HCT116 (cell line): ENCODE measurements around the gene GGNBP2. TPM values are rescaled to one million over a fixed set of nuclear protein-coding genes. Genes with fewer than 3 reads are reported as not detected.

Source experiments
- ATAC-seq: fragments of 200-7000 bp; cut with Tn5 transposase; 2 replicates; pipeline ENCODE4 v1.9.1; 2020; ENCODE audit warnings: mild to moderate bottlenecking, moderate library complexity
- BruUV-seq: library from RNA; stranded (reverse); fragments of 400-500 nt; replicated peaks from 2 replicates; lab custom pipeline; 2021; lab: Mats Ljungman, UMichigan
- CTCF ChIA-PET: fragments of 300-600 bp; sonication (Branson Sonifier 250); formaldehyde crosslinking; loops from one replicate; lab custom pipeline; 2021; ENCODE audit warnings: antibody characterized with exemption; lab: Charles Lee
- POLR2A ChIA-PET: fragments of 300-600, 350-600 bp; sonication (Branson Sonifier 250); formaldehyde crosslinking; loops from one replicate; lab custom pipeline; 2021; ENCODE audit warnings: antibody characterized with exemption; lab: Charles Lee
- RAD21 ChIA-PET, 2 experiments: fragments of 300-600 bp; sonication (Branson Sonifier 250); formaldehyde crosslinking; loops; one replicate each; lab custom pipeline; 2023; ENCODE audit warnings: low total read pairs in 2 of 2; ENCODE audit not compliant: uncharacterized antibody in 2 of 2, unreplicated experiment in 2 of 2, low non-redundant PET in 1 of 2; lab: Charles Lee
- DNase-seq: peaks from one replicate; pipeline ENCODE4 v3.0.0-alpha.2; 2010; ENCODE audit warnings: low read depth, low spot score
- H2AFZ ChIP-seq: fragments of 200-600 bp; shearing (Covaris generic), sonication (generic); 2 replicates; pipeline ENCODE4 v1.6.1; 2017; ENCODE audit warnings: low read depth, mixed run types, mixed read lengths, antibody characterized with exemption, low read length; ENCODE audit not compliant: poor library complexity, severe bottlenecking
- H3K27ac ChIP-seq: 2 replicates; pipeline ENCODE4 v1.5.1; 2012; ENCODE audit warnings: low read depth, low read length
- H3K27me3 ChIP-seq: fragments of 200-600 bp; sonication (generic); 2 replicates; pipeline ENCODE4 v1.6.1; 2016; ENCODE audit warnings: mixed run types, low read length, mixed read lengths; ENCODE audit not compliant: insufficient read depth
- H3K36me3 ChIP-seq, 2 experiments: fragments of 200-500 bp in 1 of 2; fragments of 200-600 bp in 1 of 2; sonication (Bioruptor generic) in 1 of 2; sonication (generic) in 1 of 2; 2 replicates each; pipeline versions ENCODE4 v1.5.1 to v1.6.1; 2014 to 2016; ENCODE audit warnings: low read length in 2 of 2, inconsistent platforms in 1 of 2, mixed read lengths in 1 of 2, mixed run types in 1 of 2; ENCODE audit not compliant: insufficient read depth in 2 of 2, control insufficient read depth in 1 of 2
- H3K4me1 ChIP-seq, 2 experiments: fragments of 200-600 bp in 1 of 2; sonication (generic) in 1 of 2; 2 replicates each; pipeline versions ENCODE4 v1.5.1 to v1.6.1; 2012 to 2017; ENCODE audit warnings: low read length in 2 of 2, inconsistent platforms in 1 of 2, mild to moderate bottlenecking in 1 of 2, mixed read lengths in 1 of 2, mixed run types in 1 of 2, moderate library complexity in 1 of 2; ENCODE audit not compliant: insufficient read depth in 2 of 2, control insufficient read depth in 1 of 2
- H3K4me2 ChIP-seq: fragments of 200-600 bp; sonication (generic); 2 replicates; pipeline ENCODE4 v1.6.1; 2017; ENCODE audit warnings: mixed run types, low read length, mixed read lengths
- H3K4me3 ChIP-seq, 2 experiments: fragments of 200-600 bp in 1 of 2; sonication (generic) in 1 of 2; replicated peaks in 1 of 2; 2 replicates each; pipeline ENCODE4 v1.5.1; 2011 to 2016; ENCODE audit warnings: low read length in 2 of 2, control low read depth in 1 of 2, low read depth in 1 of 2, mild to moderate bottlenecking in 1 of 2, mixed read lengths in 1 of 2, mixed run types in 1 of 2
- H3K79me2 ChIP-seq: fragments of 200-600 bp; sonication (generic); 2 replicates; pipeline ENCODE4 v1.6.1; 2017; ENCODE audit warnings: mild to moderate bottlenecking, mixed run types, low read length, moderate library complexity, mixed read lengths; ENCODE audit not compliant: insufficient read depth
- H3K9ac ChIP-seq: fragments of 200-600 bp; sonication (generic); 2 replicates; pipeline ENCODE4 v1.6.1; 2016; ENCODE audit warnings: low read length, mixed read lengths
- H3K9me2 ChIP-seq: fragments of 200-600 bp; sonication (generic), shearing (Covaris generic); 2 replicates; pipeline ENCODE4 v1.6.1; 2017; ENCODE audit warnings: mixed run types, mild to moderate bottlenecking, moderate library complexity; ENCODE audit not compliant: insufficient read depth
- H3K9me3 ChIP-seq, 2 experiments: fragments of 200-500 bp in 1 of 2; fragments of 200-600 bp in 1 of 2; sonication (Bioruptor generic) in 1 of 2; sonication (generic) in 1 of 2; 2 replicates each; pipeline ENCODE4 v1.6.1; 2014 to 2017; ENCODE audit warnings: low read length in 2 of 2, mixed read lengths in 2 of 2, inconsistent platforms in 1 of 2, low read depth in 1 of 2, mild to moderate bottlenecking in 1 of 2, mixed run types in 1 of 2, moderate library complexity in 1 of 2; ENCODE audit not compliant: control insufficient read depth in 1 of 2, insufficient read depth in 1 of 2
- H4K20me1 ChIP-seq: fragments of 200-600 bp; sonication (generic), shearing (Covaris generic); 2 replicates; pipeline ENCODE4 v1.6.1; 2017; ENCODE audit warnings: mixed run types, mild to moderate bottlenecking, moderate library complexity; ENCODE audit not compliant: insufficient read depth
- CBX3 ChIP-seq: IDR thresholded peaks from 2 replicates; pipeline ENCODE4 v1.6.1; 2012; ENCODE audit warnings: low read depth
- CEBPB ChIP-seq: IDR thresholded peaks from 2 replicates; pipeline ENCODE4 v1.6.1; 2012; ENCODE audit warnings: low read depth
- EGR1 ChIP-seq: IDR thresholded peaks from 2 replicates; pipeline ENCODE4 v1.6.1; 2012; ENCODE audit warnings: low read depth
- ELF1 ChIP-seq: IDR thresholded peaks from 2 replicates; pipeline ENCODE4 v1.6.1; 2012; ENCODE audit warnings: low read depth, borderline replicate concordance
- EZH2 ChIP-seq: fragments of 200-600 bp; sonication (generic); IDR thresholded peaks from 2 replicates; pipeline ENCODE4 v1.6.1; 2017; ENCODE audit warnings: antibody characterized with exemption, mixed run types
- EZH2phosphoT487 ChIP-seq: fragments of 200-600 bp; IDR thresholded peaks from 2 replicates; pipeline ENCODE4 v1.6.1; 2018; ENCODE audit warnings: antibody characterized with exemption, borderline replicate concordance
- FOSL1 ChIP-seq: IDR thresholded peaks from 2 replicates; pipeline ENCODE4 v1.6.1; 2012; ENCODE audit warnings: low read depth
- JUND ChIP-seq: IDR thresholded peaks from 2 replicates; pipeline ENCODE4 v1.6.1; 2012
- POLR2A ChIP-seq: IDR thresholded peaks from 2 replicates; pipeline ENCODE4 v1.7.0; 2011; ENCODE audit warnings: borderline replicate concordance; ENCODE audit not compliant: insufficient read depth, insufficient read length; ENCODE audit errors: extremely low read depth
- POLR2AphosphoS5 ChIP-seq: IDR thresholded peaks from 2 replicates; pipeline ENCODE4 v1.6.1; 2011; ENCODE audit warnings: mild to moderate bottlenecking, low read depth, low read length, moderate library complexity
- RAD21 ChIP-seq: IDR thresholded peaks from 2 replicates; pipeline ENCODE4 v1.6.1; 2012; ENCODE audit warnings: low read depth, mild to moderate bottlenecking
- SIN3A ChIP-seq: IDR thresholded peaks from 2 replicates; pipeline ENCODE4 v1.6.1; 2012; ENCODE audit warnings: low read depth
- SP1 ChIP-seq: IDR thresholded peaks from 2 replicates; pipeline ENCODE4 v1.6.1; 2012; ENCODE audit warnings: low read depth
- SRF ChIP-seq: IDR thresholded peaks from 2 replicates; pipeline ENCODE4 v1.6.1; 2012; ENCODE audit warnings: low read depth
- YY1 ChIP-seq: IDR thresholded peaks from 2 replicates; pipeline ENCODE4 v1.6.1; 2011; ENCODE audit warnings: low read length, low read depth, moderate library complexity, mild to moderate bottlenecking; ENCODE audit not compliant: insufficient replicate concordance; ENCODE audit errors: extremely low read depth
- ZFX ChIP-seq: fragments of 450-650 bp; IDR thresholded peaks from 2 replicates; pipeline ENCODE4 v1.6.1; 2017
- ZNF274 ChIP-seq: fragments of 200-500 bp; sonication (Bioruptor generic); IDR thresholded peaks from 2 replicates; pipeline ENCODE4 v1.6.1; 2014; ENCODE audit warnings: mild to moderate bottlenecking, low read depth, low read length, inconsistent platforms
- intact Hi-C: fragments of 100-400 bp; cut with micrococcal nuclease; formaldehyde crosslinking; loops from 2 replicates; pipeline ENCODE4 v1.10.0; 2022
- total RNA-seq: library from RNA; stranded (reverse); gene quantifications from one replicate; pipeline ENCODE4 v1.2.1, GENCODE V29; 2021; ENCODE audit not compliant: unreplicated experiment
- TF ChIP-seq, protein P1 (sequence below), 3 experiments: fragments of 200-600 bp in 1 of 3; sonication (generic) in 1 of 3; IDR thresholded peaks in 2 of 3; conservative IDR thresholded peaks in 1 of 3; 2 replicates each; pipeline ENCODE4 v1.5.1; 2012 to 2017; ENCODE audit warnings: low read depth in 2 of 3, low read length in 2 of 3, antibody characterized with exemption in 1 of 3, borderline replicate concordance in 1 of 3, control low read depth in 1 of 3, mild to moderate bottlenecking in 1 of 3, mixed read lengths in 1 of 3, mixed run types in 1 of 3, moderate library complexity in 1 of 3; ENCODE audit not compliant: insufficient read depth in 1 of 3
- TF ChIP-seq, protein P2 (sequence below): IDR thresholded peaks from 2 replicates; pipeline ENCODE4 v1.6.1; 2012; ENCODE audit warnings: low read depth
- TF ChIP-seq, protein P3 (sequence below): IDR thresholded peaks from 2 replicates; pipeline ENCODE4 v1.6.1; 2012
- TF ChIP-seq, protein P4 (sequence below): IDR thresholded peaks from 2 replicates; pipeline ENCODE4 v1.6.1; 2012

Gene GGNBP2
- total RNA-seq, 1 experiment from 2014 or later: 58.2 TPM

DNA sequence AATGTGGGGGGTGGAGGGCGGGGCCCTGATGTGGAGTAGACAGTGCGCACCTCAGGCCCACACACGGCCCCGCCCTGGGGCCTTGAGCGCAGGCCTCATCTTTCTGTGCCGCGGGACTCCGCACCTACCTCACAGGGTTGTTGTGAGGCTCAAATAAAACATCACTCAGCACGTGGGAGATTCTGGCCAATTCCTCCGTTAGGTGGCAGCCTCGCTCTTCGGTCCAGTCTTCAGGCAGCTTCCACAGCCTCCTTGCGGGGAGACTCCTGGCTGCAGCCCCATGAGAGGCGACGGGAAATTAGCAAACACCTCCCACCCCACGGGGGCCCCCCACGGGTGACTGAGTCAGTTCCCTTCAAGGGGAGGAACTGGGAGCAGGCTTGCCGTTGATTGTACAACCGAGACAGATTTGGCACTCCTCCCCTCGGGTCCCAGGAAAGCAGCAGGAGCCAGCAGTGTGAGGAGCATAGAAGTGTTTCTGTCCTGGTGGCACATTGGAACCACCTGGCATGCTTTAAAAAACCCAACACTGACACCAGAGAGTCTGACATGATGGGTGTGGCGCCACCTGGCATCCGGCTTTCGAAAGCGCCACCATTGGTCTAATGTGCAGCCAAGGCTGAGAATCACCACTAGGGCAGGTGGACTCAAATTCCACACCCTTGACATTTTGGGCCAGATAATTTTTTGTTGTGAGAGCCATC is 64.2 kb downstream of the GGNBP2 start:
- H2AFZ ChIP-seq: no peak overlapping the region
- no peaks in the 10 kb centered on the region for H4K20me1 ChIP-seq
- ATAC-seq (peak; percentile 85), DNase-seq (peak; percentile 31)
- POLR2A ChIA-PET: no interaction called here
- H3K79me2 ChIP-seq: peaks cover 23% of the 10 kb centered on the region
- BruUV-seq: no TSS peak
- H3K9ac ChIP-seq: peak overlapping the region; percentile 16; the same call in 1 of the 2 replicates
- no peak overlapping the region for H3K4me3 ChIP-seq
- peaks cover 17 to 31% of the 10 kb centered on the region in 2 experiments; a peak in 3 of 4 replicates for H3K4me1 ChIP-seq
- H3K27ac ChIP-seq: peak overlapping the region; percentile 58
- no peaks in the 10 kb centered on the region for H3K9me2 ChIP-seq
- peaks cover 0 to 12% of the 10 kb centered on the region in 2 experiments; a peak in 1 of 4 replicates for H3K36me3 ChIP-seq
- peak overlapping the region; percentile 49 for H3K4me2 ChIP-seq
- H3K27me3 ChIP-seq: no peaks in the 10 kb centered on the region
- H3K9me3 ChIP-seq: no peaks in the 10 kb centered on the region
- CTCF ChIA-PET: no interaction called here
- intact Hi-C loops: no loop called here
- RAD21 ChIA-PET: no interaction called here
- TF ChIP-seq POLR2AphosphoS5: no peak
- no peak for TF ChIP-seq ELF1
- no peak for TF ChIP-seq POLR2A
- no peak for TF ChIP-seq JUND
- TF ChIP-seq CBX3: peak; percentile 62
- TF ChIP-seq, protein P1, sequence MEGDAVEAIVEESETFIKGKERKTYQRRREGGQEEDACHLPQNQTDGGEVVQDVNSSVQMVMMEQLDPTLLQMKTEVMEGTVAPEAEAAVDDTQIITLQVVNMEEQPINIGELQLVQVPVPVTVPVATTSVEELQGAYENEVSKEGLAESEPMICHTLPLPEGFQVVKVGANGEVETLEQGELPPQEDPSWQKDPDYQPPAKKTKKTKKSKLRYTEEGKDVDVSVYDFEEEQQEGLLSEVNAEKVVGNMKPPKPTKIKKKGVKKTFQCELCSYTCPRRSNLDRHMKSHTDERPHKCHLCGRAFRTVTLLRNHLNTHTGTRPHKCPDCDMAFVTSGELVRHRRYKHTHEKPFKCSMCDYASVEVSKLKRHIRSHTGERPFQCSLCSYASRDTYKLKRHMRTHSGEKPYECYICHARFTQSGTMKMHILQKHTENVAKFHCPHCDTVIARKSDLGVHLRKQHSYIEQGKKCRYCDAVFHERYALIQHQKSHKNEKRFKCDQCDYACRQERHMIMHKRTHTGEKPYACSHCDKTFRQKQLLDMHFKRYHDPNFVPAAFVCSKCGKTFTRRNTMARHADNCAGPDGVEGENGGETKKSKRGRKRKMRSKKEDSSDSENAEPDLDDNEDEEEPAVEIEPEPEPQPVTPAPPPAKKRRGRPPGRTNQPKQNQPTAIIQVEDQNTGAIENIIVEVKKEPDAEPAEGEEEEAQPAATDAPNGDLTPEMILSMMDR (IDR thresholded peaks at IDR 0.05 in 2 of 3, conservative IDR thresholded peaks at IDR 0.05 in 1 of 3; ENCODE audit: borderline replicate concordance in 1 of 3, insufficient read depth in 1 of 3, low read depth in 2 of 3, low read length in 2 of 3): peak; percentile 54 to 64 (median 59)
- no peak for TF ChIP-seq SIN3A
- peak; percentile 38; the same call in 1 of the 2 replicates for TF ChIP-seq RAD21
- TF ChIP-seq SRF: no peak
- TF ChIP-seq ZFX: no peak
- no peak for TF ChIP-seq FOSL1
- no peak for TF ChIP-seq EGR1
- no peak for TF ChIP-seq ZNF274
- TF ChIP-seq EZH2: no peak
- TF ChIP-seq, protein P2, sequence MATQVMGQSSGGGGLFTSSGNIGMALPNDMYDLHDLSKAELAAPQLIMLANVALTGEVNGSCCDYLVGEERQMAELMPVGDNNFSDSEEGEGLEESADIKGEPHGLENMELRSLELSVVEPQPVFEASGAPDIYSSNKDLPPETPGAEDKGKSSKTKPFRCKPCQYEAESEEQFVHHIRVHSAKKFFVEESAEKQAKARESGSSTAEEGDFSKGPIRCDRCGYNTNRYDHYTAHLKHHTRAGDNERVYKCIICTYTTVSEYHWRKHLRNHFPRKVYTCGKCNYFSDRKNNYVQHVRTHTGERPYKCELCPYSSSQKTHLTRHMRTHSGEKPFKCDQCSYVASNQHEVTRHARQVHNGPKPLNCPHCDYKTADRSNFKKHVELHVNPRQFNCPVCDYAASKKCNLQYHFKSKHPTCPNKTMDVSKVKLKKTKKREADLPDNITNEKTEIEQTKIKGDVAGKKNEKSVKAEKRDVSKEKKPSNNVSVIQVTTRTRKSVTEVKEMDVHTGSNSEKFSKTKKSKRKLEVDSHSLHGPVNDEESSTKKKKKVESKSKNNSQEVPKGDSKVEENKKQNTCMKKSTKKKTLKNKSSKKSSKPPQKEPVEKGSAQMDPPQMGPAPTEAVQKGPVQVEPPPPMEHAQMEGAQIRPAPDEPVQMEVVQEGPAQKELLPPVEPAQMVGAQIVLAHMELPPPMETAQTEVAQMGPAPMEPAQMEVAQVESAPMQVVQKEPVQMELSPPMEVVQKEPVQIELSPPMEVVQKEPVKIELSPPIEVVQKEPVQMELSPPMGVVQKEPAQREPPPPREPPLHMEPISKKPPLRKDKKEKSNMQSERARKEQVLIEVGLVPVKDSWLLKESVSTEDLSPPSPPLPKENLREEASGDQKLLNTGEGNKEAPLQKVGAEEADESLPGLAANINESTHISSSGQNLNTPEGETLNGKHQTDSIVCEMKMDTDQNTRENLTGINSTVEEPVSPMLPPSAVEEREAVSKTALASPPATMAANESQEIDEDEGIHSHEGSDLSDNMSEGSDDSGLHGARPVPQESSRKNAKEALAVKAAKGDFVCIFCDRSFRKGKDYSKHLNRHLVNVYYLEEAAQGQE: no peak
- no peak for TF ChIP-seq EZH2phosphoT487
- TF ChIP-seq, protein P3, sequence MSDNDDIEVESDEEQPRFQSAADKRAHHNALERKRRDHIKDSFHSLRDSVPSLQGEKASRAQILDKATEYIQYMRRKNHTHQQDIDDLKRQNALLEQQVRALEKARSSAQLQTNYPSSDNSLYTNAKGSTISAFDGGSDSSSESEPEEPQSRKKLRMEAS: peak; percentile 77
- TF ChIP-seq, protein P4, sequence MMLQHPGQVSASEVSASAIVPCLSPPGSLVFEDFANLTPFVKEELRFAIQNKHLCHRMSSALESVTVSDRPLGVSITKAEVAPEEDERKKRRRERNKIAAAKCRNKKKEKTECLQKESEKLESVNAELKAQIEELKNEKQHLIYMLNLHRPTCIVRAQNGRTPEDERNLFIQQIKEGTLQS: no peak
- TF ChIP-seq SP1: no peak
- peak; percentile 35 for TF ChIP-seq YY1
- TF ChIP-seq CEBPB: no peak
